ENCODE results near the gene TCEAL9.
A peak's percentile ranks its signal among the peaks of the same experiment; 100 is the strongest.

The TCEAL9 gene

GRCh38 chrX:103330681-103331288 lies 25.5 kb upstream of the TCEAL9 start:
- Histone ChIP-seq H3K27ac (no peak overlapping the region), H3K27me3 (ENCODE audit: insufficient read depth, low read depth, severe bottlenecking) (peaks cover 42% of the 10 kb centered on the region), H3K9me3 (ENCODE audit: severe bottlenecking) (no peaks in the 10 kb centered on the region), H3K36me3 (no peaks in the 10 kb centered on the region), H3K4me3 (ENCODE audit: low read depth, low read length) (peak overlapping the region; percentile 40)
- DNase-seq: no peak
- TF ChIP-seq, protein P1, sequence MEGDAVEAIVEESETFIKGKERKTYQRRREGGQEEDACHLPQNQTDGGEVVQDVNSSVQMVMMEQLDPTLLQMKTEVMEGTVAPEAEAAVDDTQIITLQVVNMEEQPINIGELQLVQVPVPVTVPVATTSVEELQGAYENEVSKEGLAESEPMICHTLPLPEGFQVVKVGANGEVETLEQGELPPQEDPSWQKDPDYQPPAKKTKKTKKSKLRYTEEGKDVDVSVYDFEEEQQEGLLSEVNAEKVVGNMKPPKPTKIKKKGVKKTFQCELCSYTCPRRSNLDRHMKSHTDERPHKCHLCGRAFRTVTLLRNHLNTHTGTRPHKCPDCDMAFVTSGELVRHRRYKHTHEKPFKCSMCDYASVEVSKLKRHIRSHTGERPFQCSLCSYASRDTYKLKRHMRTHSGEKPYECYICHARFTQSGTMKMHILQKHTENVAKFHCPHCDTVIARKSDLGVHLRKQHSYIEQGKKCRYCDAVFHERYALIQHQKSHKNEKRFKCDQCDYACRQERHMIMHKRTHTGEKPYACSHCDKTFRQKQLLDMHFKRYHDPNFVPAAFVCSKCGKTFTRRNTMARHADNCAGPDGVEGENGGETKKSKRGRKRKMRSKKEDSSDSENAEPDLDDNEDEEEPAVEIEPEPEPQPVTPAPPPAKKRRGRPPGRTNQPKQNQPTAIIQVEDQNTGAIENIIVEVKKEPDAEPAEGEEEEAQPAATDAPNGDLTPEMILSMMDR (IDR thresholded peaks at IDR 0.05; ENCODE audit: low read depth, low read length): no peak

- no peak for DNase-seq
- Histone ChIP-seq H3K36me3 (no peaks in the 10 kb centered on the region), H3K4me3 (ENCODE audit: low read depth, low read length) (no peak overlapping the region), H3K27ac (no peak overlapping the region), H3K9me3 (ENCODE audit: severe bottlenecking) (no peaks in the 10 kb centered on the region), H3K27me3 (ENCODE audit: insufficient read depth, low read depth, severe bottlenecking) (peaks cover 7% of the 10 kb centered on the region)
- TF ChIP-seq, protein P1 (IDR thresholded peaks at IDR 0.05; ENCODE audit: low read depth, low read length): no peak
These were observed 17.6 kb upstream of the TCEAL9 start for GRCh38 chrX:103338663-103339062.

DNA sequence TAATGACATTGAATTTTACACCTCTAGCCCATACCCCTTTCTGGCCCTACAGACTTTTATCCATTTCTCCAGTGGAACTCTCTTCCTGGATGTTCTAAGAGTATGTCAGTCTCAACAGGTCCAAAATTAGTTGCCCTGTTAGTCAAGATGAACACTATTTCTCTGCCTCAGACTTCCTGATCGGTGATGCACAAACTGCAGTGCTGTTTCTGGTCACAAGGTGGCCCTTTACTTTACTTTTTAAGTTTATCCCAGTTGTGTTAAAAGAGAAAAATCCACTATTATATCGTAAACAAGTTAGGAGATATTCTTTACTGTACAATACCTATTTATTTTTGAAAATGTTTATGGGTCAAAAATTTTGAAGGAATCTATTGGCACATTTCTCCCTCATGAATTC lies 13.2 kb upstream of the TCEAL9 start:
- no peak overlapping the region for H3K4me3 ChIP-seq (ENCODE audit: low read depth, low read length)
- peaks cover 2% of the 10 kb centered on the region for H3K27me3 ChIP-seq (ENCODE audit: insufficient read depth, low read depth, severe bottlenecking)
- TF ChIP-seq, protein P1 (IDR thresholded peaks at IDR 0.05; ENCODE audit: low read depth, low read length): peak; percentile 41
- no peak for DNase-seq
- no peak overlapping the region for H3K27ac ChIP-seq
- no peaks in the 10 kb centered on the region for H3K9me3 ChIP-seq (ENCODE audit: severe bottlenecking)
- no peaks in the 10 kb centered on the region for H3K36me3 ChIP-seq

DNA sequence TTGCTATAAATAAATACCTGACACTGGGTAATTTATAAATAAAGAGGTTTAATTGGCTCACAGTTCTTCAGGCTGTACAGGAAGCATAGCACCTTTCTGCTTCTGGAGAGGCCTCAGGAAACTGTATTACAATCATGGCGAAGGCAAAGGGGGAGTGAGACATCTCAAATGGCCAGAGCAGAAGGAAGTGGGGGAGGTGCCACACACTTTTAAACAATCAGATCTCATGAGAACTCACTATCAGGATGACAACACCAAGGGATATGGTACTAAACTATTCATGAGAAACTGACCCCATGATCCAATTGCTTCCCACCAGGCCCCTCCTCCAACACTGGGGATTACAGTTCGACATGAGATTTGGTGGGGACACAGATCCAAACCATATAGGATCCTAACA lies 11.7 kb upstream of the TCEAL9 start:
- no peaks in the 10 kb centered on the region for H3K36me3 ChIP-seq
- no peak for DNase-seq
- peaks cover 5% of the 10 kb centered on the region for H3K27me3 ChIP-seq (ENCODE audit: insufficient read depth, low read depth, severe bottlenecking)

GRCh38 chrX:103347682-103348397 lies 8.5 kb upstream of the TCEAL9 start:
- H3K36me3 ChIP-seq: no peaks in the 10 kb centered on the region
- TF ChIP-seq, protein P1 (IDR thresholded peaks at IDR 0.05; ENCODE audit: low read depth, low read length): no peak
- H3K27ac ChIP-seq: no peak overlapping the region
- no peak overlapping the region for H3K4me3 ChIP-seq (ENCODE audit: low read depth, low read length)
- H3K27me3 ChIP-seq (ENCODE audit: insufficient read depth, low read depth, severe bottlenecking): peaks cover 13% of the 10 kb centered on the region
- DNase-seq: no peak
- no peaks in the 10 kb centered on the region for H3K9me3 ChIP-seq (ENCODE audit: severe bottlenecking)

More for the DNA sequence above, 11.7 kb upstream of the TCEAL9 start:
- H3K9me3 ChIP-seq (ENCODE audit: severe bottlenecking): no peaks in the 10 kb centered on the region
- no peak overlapping the region for H3K27ac ChIP-seq
- no peak overlapping the region for H3K4me3 ChIP-seq (ENCODE audit: low read depth, low read length)
- TF ChIP-seq, protein P1 (IDR thresholded peaks at IDR 0.05; ENCODE audit: low read depth, low read length): no peak
